Fibroblast of lung (primary cell): ENCODE data around the gene SNX21.

ENCODE experiments used
- CTCF ChIP-seq, 2 donors: IDR thresholded peaks in 1 of 2; conservative IDR thresholded peaks in 1 of 2; 1 replicate in 1 of 2; 2 replicates in 1 of 2; pipeline ENCODE4 v1.5.1; 2011 to 2012; ENCODE audit warnings: low read length in 2 of 2, control low read depth in 1 of 2, inconsistent platforms in 1 of 2, low read depth in 1 of 2, mild to moderate bottlenecking in 1 of 2
- EZH2 ChIP-seq: IDR thresholded peaks from 2 replicates; pipeline ENCODE4 v1.5.1; 2012; ENCODE audit warnings: low read length, control low read depth, mild to moderate bottlenecking; ENCODE audit errors: missing control alignments

- no peak for TF ChIP-seq CTCF (conservative IDR thresholded peaks at IDR 0.05 in 1 of 2, IDR thresholded peaks at IDR 0.05 in 1 of 2; ENCODE audit: low read depth in 1 of 2, low read length in 2 of 2)
- TF ChIP-seq EZH2, result no peak
These were observed 33.7 kb downstream of the SNX21 start for GRCh38 chr20:45867136-45867818.
